Esophagus muscularis mucosa (tissue), 3 donors: ENCODE results near the gene STK24.

ENCODE experiments used
- POLR2AphosphoS5 ChIP-seq, 2 donors: sonication (generic); formaldehyde crosslinking; IDR thresholded peaks; one replicate each; pipeline ENCODE4 v1.6.1; 2017; ENCODE audit warnings: antibody characterized with exemption in 2 of 2
- TF ChIP-seq, protein P1 (sequence below), 3 experiments: fragments of 200-600 bp in 2 of 3; fragments of 450-650 bp in 1 of 3; sonication (generic) in 2 of 3; IDR thresholded peaks; one replicate each; pipeline ENCODE4 v1.5.1; 2017 to 2019; ENCODE audit warnings: antibody characterized with exemption in 3 of 3, mild to moderate bottlenecking in 2 of 3, moderate library complexity in 1 of 3

DNA sequence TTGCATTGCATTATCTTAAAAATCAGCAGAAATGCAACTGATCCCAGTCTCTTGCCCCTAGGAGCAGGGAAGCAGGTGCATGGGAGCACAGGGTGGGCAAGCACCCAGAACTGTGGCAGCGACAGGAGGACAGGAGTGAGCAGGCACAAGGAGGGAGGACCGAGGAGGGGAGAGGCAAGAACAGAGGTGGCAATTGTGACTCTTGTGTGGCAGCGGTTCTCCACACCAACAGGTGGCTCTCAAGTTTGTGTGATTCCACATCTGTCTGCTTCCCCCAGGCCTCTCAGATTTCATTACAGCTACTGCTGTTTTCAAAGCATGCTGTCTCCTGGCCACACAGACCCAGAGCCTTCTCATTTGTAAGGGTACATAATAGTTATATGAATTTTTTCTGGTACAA is 108.5 kb downstream of the STK24 start:
- TF ChIP-seq, protein P1, sequence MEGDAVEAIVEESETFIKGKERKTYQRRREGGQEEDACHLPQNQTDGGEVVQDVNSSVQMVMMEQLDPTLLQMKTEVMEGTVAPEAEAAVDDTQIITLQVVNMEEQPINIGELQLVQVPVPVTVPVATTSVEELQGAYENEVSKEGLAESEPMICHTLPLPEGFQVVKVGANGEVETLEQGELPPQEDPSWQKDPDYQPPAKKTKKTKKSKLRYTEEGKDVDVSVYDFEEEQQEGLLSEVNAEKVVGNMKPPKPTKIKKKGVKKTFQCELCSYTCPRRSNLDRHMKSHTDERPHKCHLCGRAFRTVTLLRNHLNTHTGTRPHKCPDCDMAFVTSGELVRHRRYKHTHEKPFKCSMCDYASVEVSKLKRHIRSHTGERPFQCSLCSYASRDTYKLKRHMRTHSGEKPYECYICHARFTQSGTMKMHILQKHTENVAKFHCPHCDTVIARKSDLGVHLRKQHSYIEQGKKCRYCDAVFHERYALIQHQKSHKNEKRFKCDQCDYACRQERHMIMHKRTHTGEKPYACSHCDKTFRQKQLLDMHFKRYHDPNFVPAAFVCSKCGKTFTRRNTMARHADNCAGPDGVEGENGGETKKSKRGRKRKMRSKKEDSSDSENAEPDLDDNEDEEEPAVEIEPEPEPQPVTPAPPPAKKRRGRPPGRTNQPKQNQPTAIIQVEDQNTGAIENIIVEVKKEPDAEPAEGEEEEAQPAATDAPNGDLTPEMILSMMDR (IDR thresholded peaks at IDR 0.05) = no peak
- no peak for TF ChIP-seq POLR2AphosphoS5 (IDR thresholded peaks at IDR 0.05)
